CD4-positive, alpha-beta T cell treated with Interleukin-10 for 1 hour (primary cell): ENCODE measurements around the gene DFFA.
"Not testable (repeated sequence)": the region's sequence is repeated elsewhere in the genome, so short reads cannot be mapped to it uniquely, and the experiment has no call there.

Experiments
- DNase-seq: peaks from one replicate; pipeline ENCODE4 v3.0.0-alpha.2; 2020

The DFFA gene

GRCh38 chr1:10425826-10426534 lies 46.3 kb downstream of the DFFA start:
- not testable (repeated sequence) for DNase-seq

- no peak for DNase-seq
These were observed 47.7 kb downstream of the DFFA start for GRCh38 chr1:10424651-10425050.

GRCh38 chr1:10424034-10424433 lies 48.3 kb downstream of the DFFA start:
- DNase-seq, result no peak

GRCh38 chr1:10421637-10422036 lies 50.7 kb downstream of the DFFA start:
- no peak for DNase-seq

- DNase-seq, result no peak
These were observed 53.0 kb downstream of the DFFA start for GRCh38 chr1:10419351-10419750.

GRCh38 chr1:10418741-10419140 lies 53.6 kb downstream of the DFFA start:
- DNase-seq, result not testable (repeated sequence)

- not testable (repeated sequence) for DNase-seq
These were observed 56.4 kb downstream of the DFFA start for GRCh38 chr1:10415967-10416366.

- peak; percentile 14 for DNase-seq
These were observed 57.0 kb downstream of the DFFA start for GRCh38 chr1:10415211-10415930.

- DNase-seq, result no peak
These were observed 65.1 kb downstream of the DFFA start for GRCh38 chr1:10407201-10407600.
